ENCODE results near the gene SNX3. TPM values are rescaled to one million over a fixed set of nuclear protein-coding genes. Genes with fewer than 3 reads are reported as not detected.

The SNX3 gene
- total RNA-seq, 1 donor from 2014 or later: 178 TPM

- Mint-ChIP-seq H3K4me1 (ENCODE audit: low read depth) (peaks cover 21% of the 10 kb centered on the region), H3K4me3 (ENCODE audit: unreplicated experiment) (peak overlapping the region; percentile 57), H3K9me3 (ENCODE audit: low read depth) (peaks cover 2% of the 10 kb centered on the region), H3K27ac (ENCODE audit: unreplicated experiment) (no peak overlapping the region), H3K27me3 (ENCODE audit: low read depth) (peaks cover 82% of the 10 kb centered on the region), H3K36me3 (ENCODE audit: low read depth) (peaks cover 2% of the 10 kb centered on the region)
- no peak for TF ChIP-seq CTCF (IDR thresholded peaks at IDR 0.05)
- DNase-seq (ENCODE audit: low spot score): no peak
These were observed 84.4 kb downstream of the SNX3 start for GRCh38 chr6:108176281-108177089.

- peaks cover 25% of the 10 kb centered on the region for H3K4me1 Mint-ChIP-seq (ENCODE audit: low read depth)
- H3K27me3 Mint-ChIP-seq (ENCODE audit: low read depth): peaks cover 85% of the 10 kb centered on the region
- H3K27ac Mint-ChIP-seq (ENCODE audit: unreplicated experiment): no peak overlapping the region
- peak; percentile 44 for TF ChIP-seq CTCF (IDR thresholded peaks at IDR 0.05)
- H3K36me3 Mint-ChIP-seq (ENCODE audit: low read depth): peaks cover 2% of the 10 kb centered on the region
- DNase-seq (ENCODE audit: low spot score): no peak
- H3K9me3 Mint-ChIP-seq (ENCODE audit: low read depth): peaks cover 2% of the 10 kb centered on the region
- H3K4me3 Mint-ChIP-seq (ENCODE audit: unreplicated experiment): peak overlapping the region; percentile 57
These were observed 85.1 kb downstream of the SNX3 start for GRCh38 chr6:108175592-108176279.

GRCh38 chr6:108175176-108175591, 85.7 kb downstream of the SNX3 start:
- Mint-ChIP-seq H3K4me3 (ENCODE audit: unreplicated experiment) (no peak overlapping the region), H3K4me1 (ENCODE audit: low read depth) (peaks cover 25% of the 10 kb centered on the region), H3K36me3 (ENCODE audit: low read depth) (peaks cover 2% of the 10 kb centered on the region), H3K27me3 (ENCODE audit: low read depth) (peaks cover 84% of the 10 kb centered on the region), H3K9me3 (ENCODE audit: low read depth) (peaks cover 2% of the 10 kb centered on the region), H3K27ac (ENCODE audit: unreplicated experiment) (no peak overlapping the region)
- DNase-seq (ENCODE audit: low spot score): no peak
- TF ChIP-seq CTCF (IDR thresholded peaks at IDR 0.05): no peak

- Mint-ChIP-seq H3K36me3 (ENCODE audit: low read depth) (peaks cover 2% of the 10 kb centered on the region), H3K4me1 (ENCODE audit: low read depth) (peaks cover 25% of the 10 kb centered on the region), H3K27ac (ENCODE audit: unreplicated experiment) (no peak overlapping the region), H3K4me3 (ENCODE audit: unreplicated experiment) (no peak overlapping the region), H3K27me3 (ENCODE audit: low read depth) (peaks cover 85% of the 10 kb centered on the region), H3K9me3 (ENCODE audit: low read depth) (peaks cover 2% of the 10 kb centered on the region)
- no peak for TF ChIP-seq CTCF (IDR thresholded peaks at IDR 0.05)
- no peak for DNase-seq (ENCODE audit: low spot score)
These were observed 86.3 kb downstream of the SNX3 start for GRCh38 chr6:108174371-108175175.

Data from chondrocyte (in vitro differentiated cells).